MM.1S (cell line): ENCODE results near the gene TCOF1.
A peak's percentile ranks its signal among the peaks of the same experiment; 100 is the strongest.

Source experiments
- DNase-seq: peaks from one replicate; pipeline ENCODE4 v3.0.0-alpha.2; 2015
- H2AFZ ChIP-seq: fragments of 300-600 bp; sonication (generic); 2 replicates; pipeline ENCODE4 v1.6.0; 2016; ENCODE audit warnings: antibody characterized with exemption, low read length
- H3F3A ChIP-seq: fragments of 300-600 bp; sonication (generic); 2 replicates; pipeline ENCODE4 v1.6.1; 2016; ENCODE audit warnings: mild to moderate bottlenecking, antibody characterized with exemption, low read length, moderate library complexity, mixed read lengths; ENCODE audit not compliant: insufficient read depth
- H3K27ac ChIP-seq: fragments of 300-600 bp; sonication (generic); 2 replicates; pipeline ENCODE4 v1.5.1; 2016; ENCODE audit warnings: mild to moderate bottlenecking, low read length
- H3K27me3 ChIP-seq: fragments of 300-600 bp; sonication (generic); replicated peaks from 2 replicates; pipeline ENCODE4 v1.6.0; 2016; ENCODE audit warnings: low read length; ENCODE audit not compliant: insufficient read depth
- H3K36me3 ChIP-seq: fragments of 300-600 bp; sonication (generic); replicated peaks from 2 replicates; pipeline ENCODE4 v1.6.1; 2016; ENCODE audit warnings: mild to moderate bottlenecking, low read length, mixed read lengths; ENCODE audit not compliant: insufficient read depth
- H3K4me1 ChIP-seq: fragments of 300-600 bp; sonication (generic); 2 replicates; pipeline ENCODE4 v1.6.1; 2016; ENCODE audit warnings: low read length, mixed read lengths
- H3K4me2 ChIP-seq: fragments of 300-600 bp; sonication (generic); 2 replicates; pipeline ENCODE4 v1.6.0; 2016; ENCODE audit warnings: low read depth, low read length
- H3K4me3 ChIP-seq: fragments of 300-600 bp; sonication (generic); 2 replicates; pipeline ENCODE4 v1.5.1; 2016; ENCODE audit warnings: low read length, mixed read lengths
- H3K79me2 ChIP-seq: fragments of 300-600 bp; sonication (generic); 2 replicates; pipeline ENCODE4 v1.6.1; 2016; ENCODE audit warnings: mixed run types, low read length, mixed read lengths
- H3K9ac ChIP-seq: fragments of 300-600 bp; sonication (generic); 2 replicates; pipeline ENCODE4 v1.6.1; 2016; ENCODE audit warnings: low read length, mixed read lengths
- H3K9me2 ChIP-seq: fragments of 300-600 bp; sonication (generic); replicated peaks from 2 replicates; pipeline ENCODE4 v1.6.1; 2016; ENCODE audit warnings: mild to moderate bottlenecking, low read length, mixed read lengths; ENCODE audit not compliant: insufficient read depth
- H3K9me3 ChIP-seq: fragments of 300-600 bp; sonication (generic); replicated peaks from 2 replicates; pipeline ENCODE4 v1.6.1; 2016; ENCODE audit warnings: mild to moderate bottlenecking, low read length, mixed read lengths; ENCODE audit not compliant: insufficient read depth
- H4K20me1 ChIP-seq: fragments of 300-600 bp; sonication (generic); 2 replicates; pipeline ENCODE4 v1.6.1; 2016; ENCODE audit warnings: mild to moderate bottlenecking, low read length, moderate library complexity, mixed read lengths; ENCODE audit not compliant: insufficient read depth
- CTCF ChIP-seq: fragments of 300-600 bp; sonication (generic); IDR thresholded peaks from 2 replicates; pipeline ENCODE4 v1.5.1; 2016; ENCODE audit warnings: antibody characterized with exemption, low read length, mixed read lengths
- EZH2 ChIP-seq: fragments of 300-600 bp; sonication (generic); optimal IDR thresholded peaks from 2 replicates; pipeline ENCODE3; 2017; ENCODE audit warnings: low read depth, mild to moderate bottlenecking, antibody characterized with exemption, low read length, mixed read lengths
- EZH2phosphoT487 ChIP-seq: fragments of 300-600 bp; sonication (generic); IDR thresholded peaks from 2 replicates; pipeline ENCODE4 v1.6.1; 2018; ENCODE audit warnings: antibody characterized with exemption, low read length

Gene TCOF1

GRCh38 chr5:150431574-150431973 lies 74.1 kb downstream of the TCOF1 start:
- H3K4me1 ChIP-seq = peaks cover 3% of the 10 kb centered on the region; the same call in 1 of the 2 replicates
- no peaks in the 10 kb centered on the region for H3K9me3 ChIP-seq
- H3K9me2 ChIP-seq = no peaks in the 10 kb centered on the region
- no peak overlapping the region for H3K4me2 ChIP-seq
- no peak overlapping the region for H3K9ac ChIP-seq
- H3K79me2 ChIP-seq = no peaks in the 10 kb centered on the region
- no peaks in the 10 kb centered on the region for H3F3A ChIP-seq
- no peak for TF ChIP-seq CTCF
- TF ChIP-seq EZH2phosphoT487 = no peak
- TF ChIP-seq EZH2 = no peak
- H4K20me1 ChIP-seq = no peaks in the 10 kb centered on the region
- H3K36me3 ChIP-seq = no peaks in the 10 kb centered on the region
- H3K27me3 ChIP-seq = no peaks in the 10 kb centered on the region
- no peak overlapping the region for H3K27ac ChIP-seq
- H2AFZ ChIP-seq = no peak overlapping the region
- H3K4me3 ChIP-seq = no peak overlapping the region
- peak; percentile 6 for DNase-seq

GRCh38 chr5:150434464-150434863 lies 77.0 kb downstream of the TCOF1 start:
- Histone ChIP-seq H3K9me2 (no peaks in the 10 kb centered on the region), H3F3A (peaks cover 9% of the 10 kb centered on the region; the same call in 1 of the 2 replicates), H4K20me1 (no peaks in the 10 kb centered on the region), H3K36me3 (no peaks in the 10 kb centered on the region), H3K9ac (no peak overlapping the region), H3K4me3 (no peak overlapping the region), H3K27me3 (no peaks in the 10 kb centered on the region), H3K4me1 (peaks cover 3% of the 10 kb centered on the region; the same call in 1 of the 2 replicates), H3K9me3 (no peaks in the 10 kb centered on the region), H3K27ac (no peak overlapping the region), H3K4me2 (no peak overlapping the region), H2AFZ (no peak overlapping the region), H3K79me2 (no peaks in the 10 kb centered on the region)
- DNase-seq = no peak
- no peak for TF ChIP-seq EZH2phosphoT487
- TF ChIP-seq CTCF = no peak
- no peak for TF ChIP-seq EZH2

- Histone ChIP-seq H3K9me3 (no peaks in the 10 kb centered on the region), H3K79me2 (no peaks in the 10 kb centered on the region), H3K36me3 (no peaks in the 10 kb centered on the region), H3K27ac (no peak overlapping the region), H3K4me1 (peaks cover 3% of the 10 kb centered on the region; the same call in 1 of the 2 replicates), H3K27me3 (no peaks in the 10 kb centered on the region), H3K4me3 (no peak overlapping the region), H3K9me2 (no peaks in the 10 kb centered on the region), H3F3A (peaks cover 12% of the 10 kb centered on the region; the same call in 1 of the 2 replicates), H4K20me1 (no peaks in the 10 kb centered on the region), H3K4me2 (peak overlapping the region; percentile 10; the same call in 1 of the 2 replicates), H3K9ac (no peak overlapping the region), H2AFZ (peak overlapping the region; percentile 76)
- peak; percentile 86 for TF ChIP-seq CTCF
- no peak for TF ChIP-seq EZH2phosphoT487
- no peak for TF ChIP-seq EZH2
- DNase-seq = peak; percentile 87
Observed at GRCh38 chr5:150436141-150436680, 78.7 kb downstream of the TCOF1 start.
